SK-N-MC (cell line): ENCODE measurements around the gene NMB.

ENCODE experiments used
- DNase-seq: peaks from one replicate; pipeline ENCODE4 v3.0.0-alpha.2; 2011; ENCODE audit warnings: low read depth, low spot score
- H3K27ac ChIP-seq: fragments of 200-600 bp; sonication (generic); 2 replicates; pipeline ENCODE4 v1.5.1; 2016; ENCODE audit warnings: mixed run types
- H3K36me3 ChIP-seq: fragments of 200-600 bp; sonication (generic); 2 replicates; pipeline ENCODE4 v1.6.1; 2017; ENCODE audit warnings: antibody characterized with exemption, low read length, mixed read lengths; ENCODE audit not compliant: insufficient read depth
- H3K4me3 ChIP-seq: fragments of 200-600 bp; sonication (generic); 2 replicates; pipeline ENCODE4 v1.5.1; 2016
- H3K9ac ChIP-seq: fragments of 200-600 bp; sonication (generic); 2 replicates; pipeline ENCODE4 v1.8.0; 2017; ENCODE audit warnings: mixed run types, mixed read lengths; ENCODE audit not compliant: insufficient read length
- H3K9me3 ChIP-seq: fragments of 200-600 bp; sonication (generic); 2 replicates; pipeline ENCODE4 v1.6.1; 2017; ENCODE audit warnings: low read depth, mild to moderate bottlenecking, antibody characterized with exemption, low read length, moderate library complexity, mixed read lengths
- EZH2 ChIP-seq: fragments of 200-600 bp; sonication (generic); IDR thresholded peaks from one replicate; pipeline ENCODE4 v1.6.1; 2017; ENCODE audit warnings: antibody characterized with exemption
- FOXP2 ChIP-seq: optimal IDR thresholded peaks from 2 replicates; pipeline ENCODE3; 2011; ENCODE audit warnings: mild to moderate bottlenecking, moderate library complexity; ENCODE audit not compliant: insufficient read depth; ENCODE audit errors: extremely low read length, control extremely low read depth
- POLR2AphosphoS5 ChIP-seq: IDR thresholded peaks from 2 replicates; pipeline ENCODE4 v1.6.1; 2012; ENCODE audit warnings: mild to moderate bottlenecking, low read depth, low read length, borderline replicate concordance

The NMB gene

DNA sequence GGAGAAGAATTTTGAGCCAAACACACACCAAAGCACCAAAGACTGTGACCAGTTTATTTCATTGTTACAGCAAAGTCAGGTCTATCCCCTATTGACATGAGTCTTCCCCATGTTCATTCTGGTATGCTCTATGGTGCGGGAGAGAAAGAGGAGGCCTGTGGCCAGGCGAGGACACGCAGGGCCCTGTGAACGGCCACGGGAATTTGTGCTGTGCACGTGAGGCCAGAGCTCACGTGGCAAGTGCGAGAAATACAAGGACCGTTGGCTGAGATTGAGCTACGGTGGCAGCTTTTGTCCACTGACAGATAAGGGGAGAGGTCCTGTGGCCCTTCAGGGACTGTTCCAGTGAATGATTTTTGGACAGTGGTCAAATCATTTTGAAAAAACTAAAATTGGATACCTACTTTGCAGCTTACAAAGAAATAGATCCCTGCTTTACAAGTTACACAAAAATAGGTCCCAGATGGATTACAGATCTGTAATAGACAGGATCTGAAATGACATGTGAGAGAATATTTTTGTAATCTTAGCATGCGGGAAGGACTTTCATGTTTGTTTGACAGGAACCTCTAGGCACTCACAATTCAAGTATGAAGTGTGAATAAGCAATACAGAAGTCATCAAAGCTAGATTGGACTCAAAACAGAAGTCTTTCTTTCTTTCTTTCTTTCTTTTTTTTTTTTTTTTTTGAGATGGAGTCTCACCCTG is 48.0 kb downstream of the NMB start:
- Histone ChIP-seq H3K9me3 (no peaks in the 10 kb centered on the region), H3K36me3 (peaks cover 16% of the 10 kb centered on the region), H3K9ac (no peak overlapping the region), H3K27ac (no peak overlapping the region), H3K4me3 (no peak overlapping the region)
- DNase-seq = no peak
- TF ChIP-seq FOXP2 (no peak), POLR2AphosphoS5 (no peak), EZH2 (no peak)

DNA sequence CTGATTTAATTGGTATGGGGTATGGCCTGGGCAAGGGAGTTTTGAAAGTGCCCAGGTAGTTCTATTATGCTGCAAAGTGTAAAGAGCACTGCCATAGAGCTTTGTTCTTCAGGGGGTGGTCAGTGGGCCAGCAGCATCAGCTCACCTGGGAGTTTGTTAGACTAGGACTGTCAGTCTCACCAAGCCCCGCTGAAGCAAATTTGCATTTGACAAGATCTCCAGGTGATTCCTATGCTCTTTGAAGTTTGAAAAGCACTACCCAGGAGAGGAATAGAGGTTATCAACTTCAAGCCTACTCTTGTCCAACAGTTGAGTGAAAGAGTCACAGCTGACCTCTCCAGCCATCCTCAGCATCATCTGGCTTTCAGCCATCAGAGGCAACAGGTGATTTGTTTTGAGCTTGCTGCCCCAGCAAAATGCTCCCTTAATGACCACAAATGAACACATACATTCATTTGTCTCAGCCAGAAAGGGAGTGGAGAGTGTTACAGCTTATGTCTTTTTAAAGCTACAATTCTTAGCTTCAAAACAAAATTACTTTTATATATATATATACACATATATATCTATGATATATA is 49.2 kb downstream of the NMB start:
- H3K4me3 ChIP-seq = no peak overlapping the region
- TF ChIP-seq EZH2 (no peak), POLR2AphosphoS5 (no peak), FOXP2 (no peak)
- DNase-seq = no peak
- no peak overlapping the region for H3K9ac ChIP-seq
- no peak overlapping the region for H3K27ac ChIP-seq
- peaks cover 25% of the 10 kb centered on the region for H3K36me3 ChIP-seq
- no peaks in the 10 kb centered on the region for H3K9me3 ChIP-seq

DNA sequence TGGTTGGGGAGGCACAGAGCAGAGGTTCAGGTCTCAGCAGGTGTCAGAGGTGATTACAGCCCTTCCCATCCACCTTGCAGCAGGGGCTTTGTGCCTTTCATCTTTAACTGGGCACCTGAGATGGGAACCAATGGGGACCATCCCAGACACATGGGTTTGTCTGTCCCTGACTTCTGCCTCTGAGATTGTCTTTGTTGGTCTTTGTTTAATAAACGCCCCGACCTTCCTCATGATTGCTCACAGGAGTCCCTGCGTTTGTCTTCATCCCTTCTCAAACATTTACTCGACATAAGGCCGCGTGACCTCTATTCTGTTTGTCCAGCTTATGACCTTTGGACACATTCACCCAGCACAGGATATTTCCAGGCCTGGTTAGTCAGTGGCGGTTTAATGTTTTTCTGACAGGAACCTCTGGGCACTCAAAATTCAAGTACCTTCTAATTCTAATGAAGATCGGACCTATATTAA is 51.3 kb downstream of the NMB start:
- Histone ChIP-seq H3K9me3 (no peaks in the 10 kb centered on the region), H3K4me3 (no peak overlapping the region), H3K36me3 (peaks cover 27% of the 10 kb centered on the region), H3K9ac (no peak overlapping the region), H3K27ac (no peak overlapping the region)
- no peak for DNase-seq
- TF ChIP-seq EZH2 = no peak
- no peak for TF ChIP-seq FOXP2
- no peak for TF ChIP-seq POLR2AphosphoS5

DNA sequence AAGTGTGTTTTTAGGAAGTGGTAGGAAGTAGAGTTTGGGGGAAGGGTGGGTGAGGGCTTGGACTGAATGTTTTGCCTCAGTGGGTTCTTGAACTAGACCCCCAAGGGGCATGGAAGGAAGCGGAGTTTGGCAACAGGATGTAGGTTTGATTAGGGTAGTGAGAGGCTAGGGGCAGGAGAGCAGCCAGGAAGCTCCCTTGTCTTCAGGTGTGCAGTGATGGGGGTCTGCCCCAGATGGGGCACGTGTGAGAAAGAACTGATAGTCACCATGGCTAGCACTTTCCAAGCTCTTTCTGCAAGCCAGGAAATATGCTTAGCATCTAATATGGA is 52.5 kb downstream of the NMB start:
- no peak overlapping the region for H3K27ac ChIP-seq
- no peak overlapping the region for H3K4me3 ChIP-seq
- no peak for DNase-seq
- H3K36me3 ChIP-seq = peaks cover 27% of the 10 kb centered on the region
- no peaks in the 10 kb centered on the region for H3K9me3 ChIP-seq
- H3K9ac ChIP-seq = no peak overlapping the region
- no peak for TF ChIP-seq POLR2AphosphoS5
- TF ChIP-seq FOXP2 = no peak
- no peak for TF ChIP-seq EZH2
